Adrenal gland (tissue), 12 donors: Measurements from ENCODE around the gene PFKP. TPM values are rescaled to one million over a fixed set of nuclear protein-coding genes. Genes with fewer than 3 reads are reported as not detected.
"Not testable (repeated sequence)": the region's sequence is repeated elsewhere in the genome, so short reads cannot be mapped to it uniquely, and the experiment has no call there.

Experiments used
- DNase-seq, 7 donors: peaks; one replicate each; pipeline ENCODE4 v3.0.0-alpha.2; 2019 to 2020
- H3K27ac ChIP-seq, 5 donors: fragments of 200-600 bp; sonication (generic) in 4 of 5; 1 replicate in 3 of 5; 2 replicates in 2 of 5; pipeline versions ENCODE4 v1.5.1 to v1.8.0; 2016 to 2020; ENCODE audit warnings: mild to moderate bottlenecking in 1 of 5
- H3K27me3 ChIP-seq: fragments of 200-600 bp; 2 replicates; pipeline ENCODE4 v1.8.0; 2021
- H3K36me3 ChIP-seq, 2 donors: fragments of 200-600 bp; replicated peaks in 1 of 2; 1 replicate in 1 of 2; 2 replicates in 1 of 2; pipeline versions ENCODE4 v1.5.1 to v1.8.0; 2018 to 2022
- H3K4me1 ChIP-seq, 2 donors: fragments of 200-600 bp; replicated peaks in 1 of 2; 1 replicate in 1 of 2; 2 replicates in 1 of 2; pipeline versions ENCODE4 v1.5.1 to v1.8.0; 2018 to 2021
- H3K4me3 ChIP-seq, 4 donors: fragments of 200-600 bp; sonication (generic) in 3 of 4; one replicate each; pipeline ENCODE4 v1.5.1; 2016 to 2018
- H3K9me3 ChIP-seq, 3 donors: fragments of 200-600 bp; sonication (generic) in 1 of 3; replicated peaks in 1 of 3; 1 replicate in 2 of 3; 2 replicates in 1 of 3; pipeline versions ENCODE4 v1.5.1 to v1.8.0; 2016 to 2021
- POLR2A ChIP-seq, 2 donors: fragments of 450-650 bp; IDR thresholded peaks; one replicate each; pipeline ENCODE4 v1.6.1; 2017; ENCODE audit warnings: antibody characterized with exemption in 2 of 2, mild to moderate bottlenecking in 2 of 2, moderate library complexity in 1 of 2
- WGBS, 4 donors: extraction: QIAGEN DNeasy Blood & Tissue Kit in 2 of 4; methylation state at CpG; one replicate each; pipeline versions ENCODE4 v1.1.5 to v1.1.7; 2013 to 2017; 5-methylcytosine and 5-hydroxymethylcytosine counted together
- intact Hi-C, 2 donors: fragments of 100-400 bp; cut with DNase I; formaldehyde crosslinking; loops; one replicate each; pipeline versions ENCODE4 v1.14.1 to v1.15.0; 2022 to 2023
- polyA plus RNA-seq, 3 donors: library from polyadenylated mRNA; stranded (reverse); fragments of 200-250 nt in 2 of 3; fragments of 350-450 nt in 1 of 3; fragmentation: Illumina TruSeq in 1 of 3; extraction: RNeasy Lipid Tissue Mini Kit (QIAGEN cat#74804) in 1 of 3; gene quantifications; one replicate each; pipeline ENCODE4 v1.2.3, GENCODE V29; 2013 to 2014
- total RNA-seq, 9 donors: library from RNA; depleted of rRNA in 4 of 9; stranded (reverse); fragments of >200 nt in 4 of 9; fragments of 120-200 nt in 1 of 9; fragmentation: NEBNext Ultra II Directional in 1 of 9; extraction: Animal tissue kit (Norgen Biotek cat#: 25700) in 1 of 9; gene quantifications; one replicate each; pipeline versions ENCODE4 v1.1.0 to v1.2.4, GENCODE V29; 2013 to 2023
- TF ChIP-seq, protein P1 (sequence below), 6 experiments: fragments of 450-650 bp in 4 of 6; fragments of 200-600 bp in 2 of 6; sonication (generic) in 1 of 6; IDR thresholded peaks; 1 replicate in 5 of 6; 2 replicates in 1 of 6; pipeline versions ENCODE4 v1.5.1 to v1.8.0; 2016 to 2021; ENCODE audit warnings: antibody characterized with exemption in 6 of 6, mild to moderate bottlenecking in 2 of 6, moderate library complexity in 1 of 6
- donor health status: healthy with polysubstance abuse.
- donor health status: Bipolar disorder and iron deficiency.
- donor health status: DM: yes; HTN: yes; CAD: no.
- donor health status: DM: no; HTN: no; CAD: no.
- donor health status: DM: no; HTN: no; CAD: no.
- donor health status: DM: yes; HTN: yes; CAD: no.

Gene PFKP
- total and polyA plus RNA-seq, 12 donors: 4.6 to 46.6 (median 16.4) TPM

- H3K9me3 ChIP-seq: no peaks in the 10 kb centered on the region
- TF ChIP-seq POLR2A (IDR thresholded peaks at IDR 0.05): no peak
- TF ChIP-seq, protein P1, sequence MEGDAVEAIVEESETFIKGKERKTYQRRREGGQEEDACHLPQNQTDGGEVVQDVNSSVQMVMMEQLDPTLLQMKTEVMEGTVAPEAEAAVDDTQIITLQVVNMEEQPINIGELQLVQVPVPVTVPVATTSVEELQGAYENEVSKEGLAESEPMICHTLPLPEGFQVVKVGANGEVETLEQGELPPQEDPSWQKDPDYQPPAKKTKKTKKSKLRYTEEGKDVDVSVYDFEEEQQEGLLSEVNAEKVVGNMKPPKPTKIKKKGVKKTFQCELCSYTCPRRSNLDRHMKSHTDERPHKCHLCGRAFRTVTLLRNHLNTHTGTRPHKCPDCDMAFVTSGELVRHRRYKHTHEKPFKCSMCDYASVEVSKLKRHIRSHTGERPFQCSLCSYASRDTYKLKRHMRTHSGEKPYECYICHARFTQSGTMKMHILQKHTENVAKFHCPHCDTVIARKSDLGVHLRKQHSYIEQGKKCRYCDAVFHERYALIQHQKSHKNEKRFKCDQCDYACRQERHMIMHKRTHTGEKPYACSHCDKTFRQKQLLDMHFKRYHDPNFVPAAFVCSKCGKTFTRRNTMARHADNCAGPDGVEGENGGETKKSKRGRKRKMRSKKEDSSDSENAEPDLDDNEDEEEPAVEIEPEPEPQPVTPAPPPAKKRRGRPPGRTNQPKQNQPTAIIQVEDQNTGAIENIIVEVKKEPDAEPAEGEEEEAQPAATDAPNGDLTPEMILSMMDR (IDR thresholded peaks at IDR 0.05): no peak
- no peaks in the 10 kb centered on the region for H3K27me3 ChIP-seq
- no peak for DNase-seq
- intact Hi-C loops: no loop called here
- WGBS, 4 donors: 89 to 92% (median 91%) methylated on average over 26 to 28 of the region's 28 CpGs
- H3K27ac ChIP-seq: no peak overlapping the region
- peaks cover 2 to 4% of the 10 kb centered on the region in 2 donors for H3K4me1 ChIP-seq
- no peaks in the 10 kb centered on the region for H3K36me3 ChIP-seq
- no peak overlapping the region for H3K4me3 ChIP-seq
These were observed 37.0 kb downstream of the PFKP start for GRCh38 chr10:3104251-3104918.

- no peak for TF ChIP-seq POLR2A (IDR thresholded peaks at IDR 0.05)
- TF ChIP-seq, protein P1 (IDR thresholded peaks at IDR 0.05): no peak
- H3K27ac ChIP-seq: no peak overlapping the region
- no peaks in the 10 kb centered on the region for H3K9me3 ChIP-seq
- H3K4me3 ChIP-seq: no peak overlapping the region
- no peaks in the 10 kb centered on the region for H3K27me3 ChIP-seq
- DNase-seq: no peak
- intact Hi-C loops: no loop called here
- H3K36me3 ChIP-seq: no peaks in the 10 kb centered on the region
- WGBS, 4 donors: 88 to 97% (median 92%) methylated on average over 14 to 20 of the region's 20 CpGs
- H3K4me1 ChIP-seq: peaks cover 2 to 4% of the 10 kb centered on the region in 2 donors
These were observed 37.8 kb downstream of the PFKP start for GRCh38 chr10:3105166-3105565.

DNA sequence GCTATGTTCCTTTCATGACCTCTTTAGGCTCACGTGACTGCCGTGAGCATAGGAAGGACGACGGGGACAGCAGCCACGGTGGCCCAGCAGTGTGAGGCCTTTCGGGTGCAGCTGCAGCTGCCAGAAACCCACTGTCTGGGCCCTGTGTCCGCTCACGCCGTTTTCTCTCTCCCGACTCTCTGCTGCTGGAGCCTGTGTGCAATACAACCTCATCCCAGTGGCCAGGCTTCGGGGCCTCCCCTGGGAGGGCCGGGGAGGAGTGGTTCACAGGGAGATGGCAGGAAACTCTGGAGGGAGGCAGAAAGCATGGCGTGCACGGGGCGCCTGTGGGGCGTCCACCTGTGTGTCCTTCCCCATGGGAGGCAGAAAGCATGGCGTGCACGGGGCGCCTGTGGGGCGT lies 38.6 kb downstream of the PFKP start:
- no peak for DNase-seq
- Histone ChIP-seq H3K9me3 (no peaks in the 10 kb centered on the region), H3K4me3 (no peak overlapping the region), H3K27ac (no peak overlapping the region), H3K36me3 (no peaks in the 10 kb centered on the region), H3K27me3 (no peaks in the 10 kb centered on the region), H3K4me1 (peaks cover 2 to 4% of the 10 kb centered on the region in 2 donors)
- intact Hi-C loops: no loop called here
- WGBS, 4 donors: 83 to 93% (median 90%) methylated on average over 8 to 16 of the region's 20 CpGs
- no peak for TF ChIP-seq POLR2A (IDR thresholded peaks at IDR 0.05)
- TF ChIP-seq, protein P1 (IDR thresholded peaks at IDR 0.05): no peak

GRCh38 chr10:3106328-3106727 lies 39.0 kb downstream of the PFKP start:
- intact Hi-C loops, DNase-seq, H3K27ac ChIP-seq, H3K36me3 ChIP-seq, H3K27me3 ChIP-seq, H3K4me1 ChIP-seq, H3K4me3 ChIP-seq, H3K9me3 ChIP-seq: not testable (repeated sequence)
- WGBS, 4 donors: 83 to 100% (median 88%) methylated on average over 2 to 6 of the region's 10 CpGs; no CpG with 5 or more reads in 1 of the 4 donors

DNA sequence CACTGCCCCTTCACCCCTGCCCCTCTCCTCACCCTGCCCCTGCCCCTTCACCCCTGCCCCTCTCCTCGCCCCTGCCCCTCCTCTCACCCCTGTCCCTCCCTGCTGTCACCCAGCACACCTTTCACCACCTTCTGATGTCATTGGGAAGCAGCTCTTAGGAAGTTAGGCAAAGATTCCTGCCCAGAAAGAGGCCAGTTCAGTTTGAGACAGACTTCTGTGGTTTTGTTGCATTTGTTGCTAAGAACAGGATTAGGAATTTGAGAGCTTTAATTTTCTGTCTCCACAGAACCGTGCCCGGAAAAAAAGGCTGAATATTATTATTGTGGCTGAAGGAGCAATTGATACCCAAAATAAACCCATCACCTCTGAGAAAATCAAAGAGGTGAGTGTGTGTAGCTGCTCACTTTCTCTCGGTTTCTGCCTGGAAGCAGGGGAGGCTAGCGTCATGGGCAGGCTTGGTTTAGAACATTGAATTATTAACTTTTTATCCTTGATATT lies 39.6 kb downstream of the PFKP start:
- intact Hi-C loops: no loop called here
- Histone ChIP-seq H3K27ac (peak overlapping the region; percentile 74 to 95 (median 88)), H3K36me3 (no peaks in the 10 kb centered on the region), H3K27me3 (no peaks in the 10 kb centered on the region), H3K4me1 (peaks cover 4 to 7% of the 10 kb centered on the region in 2 donors), H3K4me3 (no peak overlapping the region), H3K9me3 (no peaks in the 10 kb centered on the region)
- TF ChIP-seq POLR2A (IDR thresholded peaks at IDR 0.05): peak in 1 of 2 donors; percentile 79
- TF ChIP-seq, protein P1 (IDR thresholded peaks at IDR 0.05): no peak
- DNase-seq: no peak
- WGBS, 4 donors: 40 to 59% (median 52%) methylated on average over 4 to 5 of the region's 5 CpGs
